Trophoblast cell (in vitro differentiated cells and primary cell): Measurements from ENCODE around the gene TNFAIP3.

Experiments
- DNase-seq, 2 donors: peaks; one replicate each; pipeline ENCODE4 v3.0.0-alpha.2; 2016
- H2AFZ ChIP-seq: 2 replicates; pipeline ENCODE4 v1.6.1; 2013; ENCODE audit warnings: low read length, moderate library complexity, mild to moderate bottlenecking; ENCODE audit not compliant: insufficient read depth, poor library complexity
- H2AK5ac ChIP-seq: 2 replicates; pipeline ENCODE4 v1.6.1; 2013; ENCODE audit warnings: mild to moderate bottlenecking, low read length
- H2BK120ac ChIP-seq: 2 replicates; pipeline ENCODE4 v1.6.1; 2013; ENCODE audit warnings: low read length, mild to moderate bottlenecking, moderate library complexity; ENCODE audit not compliant: insufficient read depth, poor library complexity
- H2BK12ac ChIP-seq: 2 replicates; pipeline ENCODE4 v1.6.1; 2013; ENCODE audit warnings: mild to moderate bottlenecking, low read length, moderate library complexity
- H2BK5ac ChIP-seq: 2 replicates; pipeline ENCODE4 v1.6.1; 2013; ENCODE audit warnings: low read length, low read depth, moderate library complexity, mild to moderate bottlenecking; ENCODE audit not compliant: poor library complexity
- H3K14ac ChIP-seq: 2 replicates; pipeline ENCODE4 v1.6.1; 2013; ENCODE audit warnings: mild to moderate bottlenecking, low read length
- H3K18ac ChIP-seq: 2 replicates; pipeline ENCODE4 v1.6.1; 2013; ENCODE audit warnings: mild to moderate bottlenecking, low read length
- H3K23ac ChIP-seq: 2 replicates; pipeline ENCODE4 v1.6.1; 2013; ENCODE audit warnings: low read length
- H3K27ac ChIP-seq: 2 replicates; pipeline ENCODE4 v1.5.1; 2013; ENCODE audit warnings: low read depth, mild to moderate bottlenecking, inconsistent platforms, low read length, moderate library complexity
- H3K27me3 ChIP-seq: 2 replicates; pipeline ENCODE4 v1.6.1; 2013; ENCODE audit warnings: inconsistent platforms, mild to moderate bottlenecking, low read length, moderate library complexity; ENCODE audit not compliant: insufficient read depth
- H3K36me3 ChIP-seq, 2 experiments: 1 replicate in 1 of 2; 2 replicates in 1 of 2; pipeline ENCODE4 v1.6.1; 2013; ENCODE audit warnings: low read length in 2 of 2, mild to moderate bottlenecking in 2 of 2, moderate library complexity in 1 of 2; ENCODE audit not compliant: insufficient read depth in 2 of 2, control insufficient read depth in 1 of 2
- H3K4ac ChIP-seq: 2 replicates; pipeline ENCODE4 v1.6.1; 2013; ENCODE audit warnings: low read depth, mild to moderate bottlenecking, low read length, moderate library complexity
- H3K4me1 ChIP-seq, 2 experiments: 1 replicate in 1 of 2; 2 replicates in 1 of 2; pipeline ENCODE4 v1.6.1; 2013; ENCODE audit warnings: low read length in 2 of 2, mild to moderate bottlenecking in 2 of 2, moderate library complexity in 1 of 2; ENCODE audit not compliant: insufficient read depth in 2 of 2, control insufficient read depth in 1 of 2
- H3K4me2 ChIP-seq: 2 replicates; pipeline ENCODE4 v1.6.1; 2013; ENCODE audit warnings: inconsistent platforms, mild to moderate bottlenecking, low read length, moderate library complexity
- H3K4me3 ChIP-seq: 2 replicates; pipeline ENCODE4 v1.5.1; 2013; ENCODE audit warnings: mild to moderate bottlenecking, low read depth, low read length, inconsistent platforms
- H3K79me1 ChIP-seq: one replicate; pipeline ENCODE4 v1.6.1; 2013; ENCODE audit warnings: low read length
- H3K79me2 ChIP-seq: 2 replicates; pipeline ENCODE4 v1.6.1; 2013; ENCODE audit warnings: low read length, mild to moderate bottlenecking; ENCODE audit not compliant: control insufficient read depth, insufficient read depth, poor library complexity
- H3K9ac ChIP-seq: 2 replicates; pipeline ENCODE4 v1.6.1; 2013; ENCODE audit warnings: mild to moderate bottlenecking, low read length
- H3K9me3 ChIP-seq: 2 replicates; pipeline ENCODE4 v1.6.1; 2013; ENCODE audit warnings: low read depth, mild to moderate bottlenecking, control low read depth, inconsistent platforms, low read length; ENCODE audit not compliant: insufficient read depth
- H4K12ac ChIP-seq: 2 replicates; pipeline ENCODE4 v1.6.1; 2013; ENCODE audit warnings: low read depth, mild to moderate bottlenecking, low read length, moderate library complexity
- H4K8ac ChIP-seq: 2 replicates; pipeline ENCODE4 v1.6.1; 2013; ENCODE audit warnings: low read depth, mild to moderate bottlenecking, low read length, moderate library complexity
- H4K91ac ChIP-seq: one replicate; pipeline ENCODE4 v1.6.1; 2013; ENCODE audit warnings: low read depth, mild to moderate bottlenecking, low read length, moderate library complexity
- WGBS: extraction: QIAGEN DNeasy Blood & Tissue Kit; methylation state at CpG from one replicate; pipeline ENCODE4 v1.1.7; 2013; ENCODE audit warnings: missing lambda C conversion rate; ENCODE audit not compliant: insufficient read length, insufficient coverage; ENCODE audit errors: extremely low coverage; 5-methylcytosine and 5-hydroxymethylcytosine counted together

TNFAIP3 gene

DNA sequence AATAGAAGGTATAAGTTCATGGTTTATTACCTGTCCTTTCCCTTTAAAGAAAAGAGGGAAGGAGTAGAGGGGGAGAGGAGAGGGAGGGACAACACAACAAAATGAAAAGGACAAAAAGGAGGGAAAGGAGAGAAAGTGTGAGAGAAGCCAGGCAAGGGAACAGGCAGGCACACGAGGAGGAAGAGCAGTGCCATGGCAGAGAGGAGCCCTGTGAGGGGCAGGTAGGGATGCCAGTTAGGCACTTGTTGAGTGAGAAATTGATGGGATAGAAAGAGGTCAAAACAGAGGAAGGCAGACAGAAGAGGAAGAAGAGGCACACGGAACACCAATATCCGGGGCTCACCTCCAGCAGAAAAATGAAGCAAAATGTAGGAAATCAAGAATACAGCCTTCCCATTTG, 42.5 kb downstream of the TNFAIP3 start:
- WGBS, result no CpG with 5 or more reads among the region's 3 CpGs
- Histone ChIP-seq H3K27ac (no peak overlapping the region), H3K4ac (no peak overlapping the region), H3K9me3 (no peaks in the 10 kb centered on the region), H3K14ac (no peak overlapping the region), H4K91ac (peak overlapping the region; percentile 47), H3K18ac (no peak overlapping the region), H3K79me2 (no peaks in the 10 kb centered on the region), H3K9ac (no peak overlapping the region), H2AFZ (no peak overlapping the region), H4K12ac (no peak overlapping the region), H2BK120ac (peak overlapping the region; percentile 6), H3K4me1 (no peaks in the 10 kb centered on the region), H2BK12ac (peak overlapping the region; percentile 36), H3K36me3 (no peaks in the 10 kb centered on the region), H3K79me1 (peaks cover 3% of the 10 kb centered on the region), H4K8ac (no peak overlapping the region), H2AK5ac (no peak overlapping the region), H3K4me3 (no peak overlapping the region), H2BK5ac (no peak overlapping the region), H3K23ac (no peak overlapping the region), H3K4me2 (no peak overlapping the region), H3K27me3 (no peaks in the 10 kb centered on the region)
- DNase-seq, result no peak

GRCh38 chr6:137910424-137910834, 43.4 kb downstream of the TNFAIP3 start:
- Histone ChIP-seq H2BK12ac (no peak overlapping the region), H3K4ac (no peak overlapping the region), H2AK5ac (no peak overlapping the region), H4K91ac (no peak overlapping the region), H3K4me2 (no peak overlapping the region), H2AFZ (no peak overlapping the region), H3K79me1 (no peaks in the 10 kb centered on the region), H4K12ac (no peak overlapping the region), H3K79me2 (no peaks in the 10 kb centered on the region), H3K23ac (no peak overlapping the region), H4K8ac (no peak overlapping the region), H2BK120ac (peak overlapping the region; percentile 5), H3K27me3 (no peaks in the 10 kb centered on the region), H3K4me1 (no peaks in the 10 kb centered on the region), H3K9ac (no peak overlapping the region), H3K27ac (no peak overlapping the region), H2BK5ac (no peak overlapping the region), H3K36me3 (no peaks in the 10 kb centered on the region), H3K4me3 (no peak overlapping the region), H3K18ac (no peak overlapping the region), H3K9me3 (no peaks in the 10 kb centered on the region), H3K14ac (no peak overlapping the region)
- DNase-seq, result no peak
- WGBS, result no CpG with 5 or more reads among the region's 1 CpG

DNA sequence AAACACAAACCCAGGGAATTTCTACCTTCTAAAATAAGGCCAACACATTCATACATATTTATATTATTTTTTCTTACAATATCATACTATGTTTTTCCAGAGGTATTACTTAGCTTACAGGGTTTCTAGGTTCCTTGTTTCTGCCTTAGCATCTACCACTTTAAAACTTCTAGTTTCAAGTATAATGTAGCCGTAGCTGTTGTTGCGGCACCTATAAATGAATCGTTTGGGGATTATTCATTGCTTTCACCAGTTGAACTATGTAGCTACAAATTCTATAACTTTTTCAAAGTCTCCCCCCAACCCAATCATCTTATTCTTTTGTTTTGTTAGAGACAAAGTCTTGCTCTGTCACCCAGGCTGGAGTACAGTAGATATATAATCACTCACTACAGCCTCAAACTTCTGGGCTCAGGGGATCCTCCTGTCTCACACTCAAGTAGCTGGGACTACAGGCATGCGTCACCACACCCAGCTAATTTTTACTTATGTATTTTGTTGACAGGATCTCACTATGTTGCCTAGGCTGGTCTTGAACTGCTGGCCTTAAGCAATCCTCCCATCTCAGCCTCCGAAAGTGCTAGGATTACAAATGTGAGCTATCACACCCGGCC, 43.9 kb downstream of the TNFAIP3 start:
- Histone ChIP-seq H2BK120ac (no peak overlapping the region), H3K9ac (no peak overlapping the region), H2BK5ac (no peak overlapping the region), H3K18ac (no peak overlapping the region), H3K4me3 (no peak overlapping the region), H2AFZ (no peak overlapping the region), H3K27me3 (no peaks in the 10 kb centered on the region), H3K4me2 (no peak overlapping the region), H3K14ac (no peak overlapping the region), H3K79me2 (no peaks in the 10 kb centered on the region), H3K27ac (no peak overlapping the region), H3K4me1 (no peaks in the 10 kb centered on the region), H4K91ac (no peak overlapping the region), H4K12ac (no peak overlapping the region), H3K79me1 (no peaks in the 10 kb centered on the region), H3K4ac (no peak overlapping the region), H3K36me3 (no peaks in the 10 kb centered on the region), H2BK12ac (no peak overlapping the region), H2AK5ac (no peak overlapping the region), H3K23ac (no peak overlapping the region), H4K8ac (no peak overlapping the region), H3K9me3 (no peaks in the 10 kb centered on the region)
- DNase-seq, result no peak
- no CpG with 5 or more reads among the region's 6 CpGs for WGBS

DNA sequence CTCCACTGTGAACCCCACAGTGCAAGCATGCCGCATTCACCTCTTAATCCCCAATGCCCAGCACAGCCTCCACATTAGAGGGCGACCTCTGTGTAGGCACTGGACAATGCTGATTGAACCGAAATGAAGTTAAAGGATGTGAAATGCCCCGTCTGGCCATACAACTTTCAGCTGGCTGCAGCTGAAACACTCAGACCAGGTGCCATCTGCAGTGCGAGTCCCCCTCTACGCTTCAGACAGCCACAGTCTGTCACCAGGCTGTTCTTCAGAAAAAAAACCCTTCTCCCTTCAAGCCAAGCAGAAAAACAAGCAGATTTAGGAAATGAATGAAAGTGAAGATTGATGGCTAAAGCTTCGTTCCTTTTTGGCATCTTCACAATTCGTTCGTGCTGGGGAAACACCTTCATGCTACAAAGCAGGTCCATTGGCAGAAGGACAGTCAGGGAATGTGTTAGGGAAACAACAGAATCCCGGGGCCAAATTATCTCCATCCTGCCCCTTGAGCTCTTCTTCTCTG, 44.7 kb downstream of the TNFAIP3 start:
- no CpG with 5 or more reads among the region's 10 CpGs for WGBS

More for the DNA sequence above, 44.7 kb downstream of the TNFAIP3 start:
- H3K9ac ChIP-seq, result no peak overlapping the region
- H3K36me3 ChIP-seq, result no peaks in the 10 kb centered on the region
- H2BK120ac ChIP-seq, result peak overlapping the region; percentile 19
- no peaks in the 10 kb centered on the region for H3K4me1 ChIP-seq
- H3K18ac ChIP-seq, result no peak overlapping the region
- H4K12ac ChIP-seq, result no peak overlapping the region
- no peak overlapping the region for H4K8ac ChIP-seq
- no peak overlapping the region for H2BK5ac ChIP-seq
- H4K91ac ChIP-seq, result no peak overlapping the region
- no peak overlapping the region for H3K4me3 ChIP-seq
- H3K9me3 ChIP-seq, result no peaks in the 10 kb centered on the region
- no peak for DNase-seq
- no peaks in the 10 kb centered on the region for H3K79me1 ChIP-seq
- no peak overlapping the region for H3K14ac ChIP-seq
- no peak overlapping the region for H2BK12ac ChIP-seq
- H3K79me2 ChIP-seq, result no peaks in the 10 kb centered on the region
- no peaks in the 10 kb centered on the region for H3K27me3 ChIP-seq
- H3K4ac ChIP-seq, result no peak overlapping the region
- no peak overlapping the region for H3K27ac ChIP-seq
- H3K4me2 ChIP-seq, result no peak overlapping the region
- no peak overlapping the region for H3K23ac ChIP-seq
- H2AK5ac ChIP-seq, result no peak overlapping the region
- H2AFZ ChIP-seq, result no peak overlapping the region
